Keratinocyte (primary cell): Measurements from ENCODE around the gene ATXN7L3B. TPM values are rescaled to one million over a fixed set of nuclear protein-coding genes. Genes with fewer than 3 reads are reported as not detected.

Source experiments
- DNase-seq: peaks from one replicate; pipeline ENCODE4 v3.0.0-alpha.2; 2011; ENCODE audit warnings: low read depth, missing footprints, low spot score
- FAIRE-seq: peaks from 2 replicates; lab custom pipeline; 2011; peaks lifted over from hg19 to GRCh38; lab: Jason Lieb, UNC
- H2AFZ ChIP-seq: 2 replicates; pipeline ENCODE4 v1.6.0; 2012; ENCODE audit warnings: low read length, control low read depth, inconsistent platforms; ENCODE audit not compliant: control insufficient read depth
- H3K27ac ChIP-seq: 2 replicates; pipeline ENCODE4 v1.5.1; 2011; ENCODE audit warnings: low read length; ENCODE audit not compliant: control insufficient read depth, insufficient read depth
- H3K27me3 ChIP-seq: 3 replicates; pipeline ENCODE4 v1.6.0; 2011; ENCODE audit warnings: low read length; ENCODE audit not compliant: control insufficient read depth, insufficient read depth; ENCODE audit errors: extremely low read depth
- H3K36me3 ChIP-seq, 2 experiments: 2 replicates in 1 of 2; 3 replicates in 1 of 2; pipeline ENCODE4 v1.5.1; 2011; ENCODE audit warnings: low read length in 2 of 2, mild to moderate bottlenecking in 1 of 2; ENCODE audit not compliant: control insufficient read depth in 2 of 2, insufficient read depth in 2 of 2; ENCODE audit errors: extremely low read depth in 1 of 2
- H3K4me1 ChIP-seq: 3 replicates; pipeline ENCODE4 v1.5.1; 2011; ENCODE audit warnings: low read length; ENCODE audit not compliant: control insufficient read depth, insufficient read depth; ENCODE audit errors: extremely low read depth
- H3K4me2 ChIP-seq: 3 replicates; pipeline ENCODE4 v1.6.0; 2011; ENCODE audit warnings: low read depth, low read length; ENCODE audit not compliant: control insufficient read depth, insufficient read depth; ENCODE audit errors: extremely low read depth
- H3K4me3 ChIP-seq, 3 experiments: fragments of 200-600 bp in 1 of 3; sonication (generic) in 1 of 3; 2 replicates in 2 of 3; 3 replicates in 1 of 3; pipeline ENCODE4 v1.5.1; 2011 to 2016; ENCODE audit warnings: low read length in 3 of 3, mild to moderate bottlenecking in 3 of 3, control low read depth in 2 of 3, inconsistent platforms in 1 of 3, low read depth in 1 of 3, mixed read lengths in 1 of 3, mixed run types in 1 of 3, moderate library complexity in 1 of 3; ENCODE audit not compliant: control insufficient read depth in 2 of 3, insufficient read depth in 2 of 3; ENCODE audit errors: extremely low read depth in 1 of 3
- H3K79me2 ChIP-seq: 2 replicates; pipeline ENCODE4 v1.6.0; 2012; ENCODE audit warnings: low read length; ENCODE audit not compliant: control insufficient read depth, insufficient read depth
- H3K9ac ChIP-seq: 3 replicates; pipeline ENCODE4 v1.6.0; 2011; ENCODE audit warnings: low read length; ENCODE audit not compliant: control insufficient read depth, insufficient read depth; ENCODE audit errors: extremely low read depth
- H3K9me1 ChIP-seq: 3 replicates; pipeline ENCODE4 v1.6.0; 2011; ENCODE audit warnings: low read length; ENCODE audit not compliant: control insufficient read depth, insufficient read depth; ENCODE audit errors: extremely low read depth
- H3K9me3 ChIP-seq: 2 replicates; pipeline ENCODE4 v1.5.1; 2012; ENCODE audit warnings: low read depth, low read length; ENCODE audit not compliant: control insufficient read depth
- H4K20me1 ChIP-seq: 3 replicates; pipeline ENCODE4 v1.6.0; 2011; ENCODE audit warnings: low read length; ENCODE audit not compliant: control insufficient read depth, insufficient read depth; ENCODE audit errors: extremely low read depth
- CTCF ChIP-seq, 3 experiments: IDR thresholded peaks in 1 of 3; conservative IDR thresholded peaks in 1 of 3; optimal IDR thresholded peaks in 1 of 3; 2 replicates in 2 of 3; 3 replicates in 1 of 3; pipeline versions ENCODE3 to v1.5.1; 2011; ENCODE audit warnings: low read length in 3 of 3, mild to moderate bottlenecking in 3 of 3, moderate library complexity in 2 of 3, control low read depth in 1 of 3, inconsistent platforms in 1 of 3; ENCODE audit not compliant: insufficient read depth in 2 of 3; ENCODE audit errors: extremely low read depth in 1 of 3
- EZH2 ChIP-seq: IDR thresholded peaks from one replicate; pipeline ENCODE4 v1.6.1; 2012; ENCODE audit warnings: inconsistent platforms, mild to moderate bottlenecking, low read length, moderate library complexity
- dilution Hi-C: fragments of 300-500 bp; cut with MboI; formaldehyde crosslinking; loops from one replicate; pipeline ENCODE4 v1.7.0; 2020; ENCODE audit warnings: low sequenced_read_pairs; ENCODE audit not compliant: extremely low pct_ligation_motif_present
- polyA plus RNA-seq, 5 experiments: library from polyadenylated mRNA; depleted of rRNA in 3 of 5; stranded (reverse) in 3 of 5; stranded (forward) in 1 of 5; unstranded in 1 of 5; fragments of >200 nt; gene quantifications; 1 replicate in 1 of 5; 2 replicates in 3 of 5; 3 replicates in 1 of 5; pipeline versions ENCODE4 v1.2.1 to v1.2.3, GENCODE V29; 2011 to 2012; ENCODE audit warnings: missing spikeins in 2 of 5, low read depth in 1 of 5, low replicate concordance in 1 of 5

The ATXN7L3B gene
- polyA plus RNA-seq, 1 donor (not counting 4 experiments of a cell fraction or from before 2014, with no cell fraction given), result 16.0 TPM

- Histone ChIP-seq H4K20me1 (no peaks in the 10 kb centered on the region), H3K27me3 (no peaks in the 10 kb centered on the region), H3K79me2 (no peaks in the 10 kb centered on the region), H3K9me1 (no peaks in the 10 kb centered on the region), H3K27ac (no peak overlapping the region), H3K4me3 (no peak overlapping the region), H3K4me2 (no peak overlapping the region), H3K9ac (no peak overlapping the region), H3K36me3 (no peaks in the 10 kb centered on the region), H3K4me1 (no peaks in the 10 kb centered on the region), H3K9me3 (no peaks in the 10 kb centered on the region), H2AFZ (no peak overlapping the region)
- TF ChIP-seq EZH2 (no peak), CTCF (optimal IDR thresholded peaks at IDR 0.05 in 1 of 3, IDR thresholded peaks at IDR 0.05 in 1 of 3, conservative IDR thresholded peaks at IDR 0.05 in 1 of 3; ENCODE audit: extremely low read depth in 1 of 3, insufficient read depth in 2 of 3, low read length in 3 of 3) (no peak)
- dilution Hi-C loops, result no loop called here
- no peak for DNase-seq
- no peak for FAIRE-seq
Observed at GRCh38 chr12:74579446-74579845, 41.8 kb downstream of the ATXN7L3B start.

- no peak for FAIRE-seq
- Histone ChIP-seq H3K9me3 (no peaks in the 10 kb centered on the region), H4K20me1 (no peaks in the 10 kb centered on the region), H3K4me1 (no peaks in the 10 kb centered on the region), H3K9ac (no peak overlapping the region), H3K79me2 (no peaks in the 10 kb centered on the region), H3K4me3 (no peak overlapping the region), H3K4me2 (no peak overlapping the region), H3K36me3 (no peaks in the 10 kb centered on the region), H3K9me1 (no peaks in the 10 kb centered on the region), H3K27ac (no peak overlapping the region), H3K27me3 (no peaks in the 10 kb centered on the region), H2AFZ (no peak overlapping the region)
- TF ChIP-seq EZH2 (no peak), CTCF (optimal IDR thresholded peaks at IDR 0.05 in 1 of 3, IDR thresholded peaks at IDR 0.05 in 1 of 3, conservative IDR thresholded peaks at IDR 0.05 in 1 of 3; ENCODE audit: extremely low read depth in 1 of 3, insufficient read depth in 2 of 3, low read length in 3 of 3) (no peak)
- DNase-seq, result no peak
- dilution Hi-C loops, result no loop called here
Observed at GRCh38 chr12:74579981-74580380, 42.3 kb downstream of the ATXN7L3B start.
